DMS79 treated with DMSO at 0.1 percent for 48 hours (cell line): ENCODE data around the gene TMEM53.

ENCODE experiments used
- DNase-seq: peaks from one replicate; lab custom pipeline; 2025; lab: John Stamatoyannopoulos, UW

The TMEM53 gene

GRCh38 chr1:44646261-44647110 lies 27.8 kb downstream of the TMEM53 start:
- DNase-seq = no peak

GRCh38 chr1:44645476-44646244 lies 28.6 kb downstream of the TMEM53 start:
- DNase-seq = no peak

- no peak for DNase-seq
Measured at GRCh38 chr1:44644806-44645205, 29.5 kb downstream of the TMEM53 start.

- peak; percentile 45 for DNase-seq
Measured at GRCh38 chr1:44643721-44644334, 30.5 kb downstream of the TMEM53 start.

GRCh38 chr1:44642925-44643324 lies 31.4 kb downstream of the TMEM53 start:
- no peak for DNase-seq

GRCh38 chr1:44642255-44642654 lies 32.0 kb downstream of the TMEM53 start:
- DNase-seq = no peak

GRCh38 chr1:44641126-44642102 lies 32.9 kb downstream of the TMEM53 start:
- no peak for DNase-seq

GRCh38 chr1:44640200-44640853 lies 34.0 kb downstream of the TMEM53 start:
- no peak for DNase-seq

GRCh38 chr1:44637702-44638411 lies 36.4 kb downstream of the TMEM53 start:
- peak; percentile 79 for DNase-seq

- DNase-seq = peak; percentile 93
Measured at GRCh38 chr1:44636688-44637598, 37.3 kb downstream of the TMEM53 start.

- DNase-seq = no peak
Measured at GRCh38 chr1:44636083-44636687, 38.1 kb downstream of the TMEM53 start.

- no peak for DNase-seq
Measured at GRCh38 chr1:44635439-44635838, 38.8 kb downstream of the TMEM53 start.

- DNase-seq = no peak
Measured at GRCh38 chr1:44634606-44635189, 39.6 kb downstream of the TMEM53 start.

- no peak for DNase-seq
Measured at GRCh38 chr1:44632598-44632997, 41.7 kb downstream of the TMEM53 start.

- peak; percentile 78 for DNase-seq
Measured at GRCh38 chr1:44631647-44632539, 42.4 kb downstream of the TMEM53 start.

GRCh38 chr1:44631333-44631646 lies 43.0 kb downstream of the TMEM53 start:
- peak; percentile 60 for DNase-seq

GRCh38 chr1:44630116-44630515 lies 44.2 kb downstream of the TMEM53 start:
- DNase-seq = no peak
